CD4-positive, alpha-beta T cell treated with Interleukin-4 for 4 hours (primary cell): ENCODE results near the gene CD81.

Experiments used
- DNase-seq: peaks from one replicate; pipeline ENCODE4 v3.0.0-alpha.2; 2020

Gene CD81

GRCh38 chr11:2377511-2378443 lies 667 bp downstream of the CD81 start:
- peak; percentile 33 for DNase-seq

- no peak for DNase-seq
These were observed 1.6 kb downstream of the CD81 start for GRCh38 chr11:2378527-2379210.

- DNase-seq = no peak
These were observed 2.5 kb downstream of the CD81 start for GRCh38 chr11:2379466-2380174.

- no peak for DNase-seq
These were observed 3.3 kb downstream of the CD81 start for GRCh38 chr11:2380396-2380795.

- DNase-seq = no peak
These were observed 3.8 kb downstream of the CD81 start for GRCh38 chr11:2380807-2381350.

- DNase-seq = no peak
These were observed 4.5 kb downstream of the CD81 start for GRCh38 chr11:2381494-2382128.

- DNase-seq = no peak
These were observed 5.0 kb downstream of the CD81 start for GRCh38 chr11:2382129-2382517.

GRCh38 chr11:2382936-2383851 lies 6.1 kb downstream of the CD81 start:
- no peak for DNase-seq

GRCh38 chr11:2383852-2384804 lies 7.0 kb downstream of the CD81 start:
- peak; percentile 49 for DNase-seq

- DNase-seq = peak; percentile 27
These were observed 8.3 kb downstream of the CD81 start for GRCh38 chr11:2385156-2386151.

GRCh38 chr11:2386591-2386990 lies 9.5 kb downstream of the CD81 start:
- DNase-seq = no peak

GRCh38 chr11:2387266-2387987 lies 10.3 kb downstream of the CD81 start:
- DNase-seq = peak; percentile 59

- DNase-seq = no peak
These were observed 11.6 kb downstream of the CD81 start for GRCh38 chr11:2388431-2389376.

GRCh38 chr11:2389377-2390026 lies 12.4 kb downstream of the CD81 start:
- DNase-seq = no peak

GRCh38 chr11:2390091-2390724 lies 13.1 kb downstream of the CD81 start:
- no peak for DNase-seq

- no peak for DNase-seq
These were observed 13.6 kb downstream of the CD81 start for GRCh38 chr11:2390725-2391151.
